ENCODE data around the gene ZBTB7A. TPM values are rescaled to one million over a fixed set of nuclear protein-coding genes. Genes with fewer than 3 reads are reported as not detected.
A peak's percentile ranks its signal among the peaks of the same experiment; 100 is the strongest.

ZBTB7A gene
- total RNA-seq, 1 donor = 42.7 TPM

- Histone ChIP-seq H3K4me3 (ENCODE audit: insufficient read depth, low read length) (no peak overlapping the region), H3K27me3 (ENCODE audit: insufficient read depth, low read length) (no peaks in the 10 kb centered on the region), H3K4me1 (ENCODE audit: insufficient read depth, low read length) (no peaks in the 10 kb centered on the region), H3K9me3 (ENCODE audit: low read depth, low read length) (no peaks in the 10 kb centered on the region), H3K36me3 (ENCODE audit: insufficient read depth, low read length) (peaks cover 9% of the 10 kb centered on the region), H3K79me2 (ENCODE audit: insufficient read depth, low read length) (peaks cover 30% of the 10 kb centered on the region), H3K4me2 (ENCODE audit: insufficient read depth, low read length) (no peak overlapping the region), H2AFZ (ENCODE audit: low read length) (no peak overlapping the region), H3K27ac (ENCODE audit: low read depth, low read length) (no peak overlapping the region), H4K20me1 (ENCODE audit: insufficient read depth, low read length) (peaks cover 9% of the 10 kb centered on the region)
- TF ChIP-seq, protein P1, sequence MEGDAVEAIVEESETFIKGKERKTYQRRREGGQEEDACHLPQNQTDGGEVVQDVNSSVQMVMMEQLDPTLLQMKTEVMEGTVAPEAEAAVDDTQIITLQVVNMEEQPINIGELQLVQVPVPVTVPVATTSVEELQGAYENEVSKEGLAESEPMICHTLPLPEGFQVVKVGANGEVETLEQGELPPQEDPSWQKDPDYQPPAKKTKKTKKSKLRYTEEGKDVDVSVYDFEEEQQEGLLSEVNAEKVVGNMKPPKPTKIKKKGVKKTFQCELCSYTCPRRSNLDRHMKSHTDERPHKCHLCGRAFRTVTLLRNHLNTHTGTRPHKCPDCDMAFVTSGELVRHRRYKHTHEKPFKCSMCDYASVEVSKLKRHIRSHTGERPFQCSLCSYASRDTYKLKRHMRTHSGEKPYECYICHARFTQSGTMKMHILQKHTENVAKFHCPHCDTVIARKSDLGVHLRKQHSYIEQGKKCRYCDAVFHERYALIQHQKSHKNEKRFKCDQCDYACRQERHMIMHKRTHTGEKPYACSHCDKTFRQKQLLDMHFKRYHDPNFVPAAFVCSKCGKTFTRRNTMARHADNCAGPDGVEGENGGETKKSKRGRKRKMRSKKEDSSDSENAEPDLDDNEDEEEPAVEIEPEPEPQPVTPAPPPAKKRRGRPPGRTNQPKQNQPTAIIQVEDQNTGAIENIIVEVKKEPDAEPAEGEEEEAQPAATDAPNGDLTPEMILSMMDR (IDR thresholded peaks at IDR 0.05; ENCODE audit: extremely low read depth, low read depth, low read length) = no peak
- DNase-seq (ENCODE audit: insufficient read length, low spot score, missing footprints) = peak; percentile 83
Measured at GRCh38 chr19:4025317-4025716, 41.4 kb downstream of the ZBTB7A start.

DNA sequence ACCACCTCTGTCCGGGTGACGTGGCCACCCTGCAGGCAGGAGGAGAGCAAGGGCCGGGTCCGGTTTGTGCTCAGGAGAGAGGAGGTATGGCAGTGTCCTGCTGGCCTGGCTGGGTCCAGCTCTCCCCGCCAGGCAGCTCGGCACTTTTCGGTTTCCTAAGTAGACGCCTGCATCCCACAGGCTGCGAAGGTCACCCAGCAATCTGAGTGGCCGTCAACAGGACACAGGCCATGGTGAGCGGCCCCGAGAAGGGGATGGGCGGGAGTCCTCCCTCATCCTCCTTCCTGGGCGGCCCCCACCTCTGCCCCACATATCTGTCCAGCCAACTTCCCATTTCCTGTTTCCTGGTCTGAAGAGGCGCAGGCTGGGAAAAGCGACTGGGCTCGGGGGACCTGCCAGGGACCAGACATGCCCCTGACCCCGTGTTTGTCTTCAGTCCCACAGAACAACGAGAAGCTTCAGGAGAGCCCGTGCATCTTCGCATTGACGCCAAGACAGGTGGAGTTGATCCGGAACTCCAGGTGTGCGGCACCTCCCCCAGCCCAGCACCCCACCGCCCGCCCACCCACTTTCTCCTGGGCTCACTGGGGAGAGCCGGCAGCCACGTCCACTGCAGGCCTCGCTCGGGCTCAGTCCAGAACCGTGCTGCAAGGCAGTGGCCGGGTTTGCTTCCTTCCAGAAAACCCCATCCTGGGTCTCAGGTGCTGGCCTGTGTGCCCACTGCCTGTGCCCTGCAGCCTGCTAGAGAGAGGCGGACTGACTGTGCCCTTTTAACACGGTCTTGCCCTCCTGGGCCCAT is 42.9 kb downstream of the ZBTB7A start:
- Histone ChIP-seq H3K4me3 (ENCODE audit: insufficient read depth, low read length) (no peak overlapping the region), H3K4me1 (ENCODE audit: insufficient read depth, low read length) (no peaks in the 10 kb centered on the region), H3K27ac (ENCODE audit: low read depth, low read length) (no peak overlapping the region), H4K20me1 (ENCODE audit: insufficient read depth, low read length) (peaks cover 14% of the 10 kb centered on the region), H3K9me3 (ENCODE audit: low read depth, low read length) (no peaks in the 10 kb centered on the region), H3K36me3 (ENCODE audit: insufficient read depth, low read length) (peaks cover 8% of the 10 kb centered on the region), H3K79me2 (ENCODE audit: insufficient read depth, low read length) (peaks cover 43% of the 10 kb centered on the region), H3K4me2 (ENCODE audit: insufficient read depth, low read length) (no peak overlapping the region), H3K27me3 (ENCODE audit: insufficient read depth, low read length) (no peaks in the 10 kb centered on the region), H2AFZ (ENCODE audit: low read length) (no peak overlapping the region)
- DNase-seq (ENCODE audit: insufficient read length, low spot score, missing footprints) = peak; percentile 58
- TF ChIP-seq, protein P1 (IDR thresholded peaks at IDR 0.05; ENCODE audit: extremely low read depth, low read depth, low read length) = no peak

DNA sequence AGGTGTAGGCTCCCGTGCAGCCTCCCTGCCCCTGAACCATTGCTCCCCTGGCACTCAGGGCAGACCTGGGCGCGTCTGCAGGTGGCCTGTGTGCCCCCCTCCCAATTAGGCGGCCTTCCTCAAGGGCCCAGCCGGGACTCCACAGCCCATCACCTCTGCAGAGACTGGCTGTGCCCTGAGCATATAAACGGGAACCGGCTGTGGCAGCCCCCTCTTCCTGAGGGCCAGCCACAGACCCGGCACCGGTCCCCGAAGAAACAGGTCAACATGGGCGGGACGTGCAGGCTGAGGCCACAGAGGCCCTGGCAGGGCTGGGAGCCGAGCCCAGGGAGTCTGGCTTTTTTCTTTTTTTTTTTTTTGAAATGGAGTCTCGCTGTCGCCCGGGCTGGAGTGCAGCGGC is 47.1 kb downstream of the ZBTB7A start:
- no peak overlapping the region for H2AFZ ChIP-seq (ENCODE audit: low read length)
- peaks cover 40% of the 10 kb centered on the region for H4K20me1 ChIP-seq (ENCODE audit: insufficient read depth, low read length)
- peak; percentile 61 for DNase-seq (ENCODE audit: insufficient read length, low spot score, missing footprints)
- H3K27ac ChIP-seq (ENCODE audit: low read depth, low read length) = no peak overlapping the region
- no peak overlapping the region for H3K4me2 ChIP-seq (ENCODE audit: insufficient read depth, low read length)
- TF ChIP-seq, protein P1 (IDR thresholded peaks at IDR 0.05; ENCODE audit: extremely low read depth, low read depth, low read length) = no peak
- peaks cover 15% of the 10 kb centered on the region for H3K36me3 ChIP-seq (ENCODE audit: insufficient read depth, low read length)
- no peaks in the 10 kb centered on the region for H3K27me3 ChIP-seq (ENCODE audit: insufficient read depth, low read length)
- no peaks in the 10 kb centered on the region for H3K9me3 ChIP-seq (ENCODE audit: low read depth, low read length)
- peaks cover 77% of the 10 kb centered on the region for H3K79me2 ChIP-seq (ENCODE audit: insufficient read depth, low read length)
- no peak overlapping the region for H3K4me3 ChIP-seq (ENCODE audit: insufficient read depth, low read length)
- H3K4me1 ChIP-seq (ENCODE audit: insufficient read depth, low read length) = no peaks in the 10 kb centered on the region

GRCh38 chr19:4018775-4019504 is 47.8 kb downstream of the ZBTB7A start:
- Histone ChIP-seq H3K4me1 (ENCODE audit: insufficient read depth, low read length) (no peaks in the 10 kb centered on the region), H3K27me3 (ENCODE audit: insufficient read depth, low read length) (no peaks in the 10 kb centered on the region), H2AFZ (ENCODE audit: low read length) (no peak overlapping the region), H3K27ac (ENCODE audit: low read depth, low read length) (no peak overlapping the region), H4K20me1 (ENCODE audit: insufficient read depth, low read length) (peaks cover 47% of the 10 kb centered on the region), H3K9me3 (ENCODE audit: low read depth, low read length) (no peaks in the 10 kb centered on the region), H3K4me3 (ENCODE audit: insufficient read depth, low read length) (no peak overlapping the region), H3K36me3 (ENCODE audit: insufficient read depth, low read length) (peaks cover 12% of the 10 kb centered on the region), H3K4me2 (ENCODE audit: insufficient read depth, low read length) (no peak overlapping the region), H3K79me2 (ENCODE audit: insufficient read depth, low read length) (peaks cover 81% of the 10 kb centered on the region)
- TF ChIP-seq, protein P1 (IDR thresholded peaks at IDR 0.05; ENCODE audit: extremely low read depth, low read depth, low read length) = no peak
- peak; percentile 86 for DNase-seq (ENCODE audit: insufficient read length, low spot score, missing footprints)
